GM13976 (cell line): ENCODE results near the gene SETX.

Experiments
- DNase-seq: peaks from one replicate; pipeline ENCODE4 v3.0.0; 2012; ENCODE audit warnings: low spot score
- CTCF ChIP-seq: IDR thresholded peaks from 2 replicates; pipeline ENCODE4 v1.5.1; 2012; ENCODE audit warnings: borderline replicate concordance, mild to moderate bottlenecking; ENCODE audit not compliant: insufficient read depth; ENCODE audit errors: extremely low read depth, missing control alignments, control extremely low read depth
- in situ Hi-C: fragments of 300-500 bp; cut with MboI; formaldehyde crosslinking; loops from one replicate; pipeline ENCODE4 v1.12.0; 2022; ENCODE audit warnings: low sequenced_read_pairs, mixed read lengths, inconsistent platforms; ENCODE audit not compliant: unreplicated experiment

Gene SETX

DNA sequence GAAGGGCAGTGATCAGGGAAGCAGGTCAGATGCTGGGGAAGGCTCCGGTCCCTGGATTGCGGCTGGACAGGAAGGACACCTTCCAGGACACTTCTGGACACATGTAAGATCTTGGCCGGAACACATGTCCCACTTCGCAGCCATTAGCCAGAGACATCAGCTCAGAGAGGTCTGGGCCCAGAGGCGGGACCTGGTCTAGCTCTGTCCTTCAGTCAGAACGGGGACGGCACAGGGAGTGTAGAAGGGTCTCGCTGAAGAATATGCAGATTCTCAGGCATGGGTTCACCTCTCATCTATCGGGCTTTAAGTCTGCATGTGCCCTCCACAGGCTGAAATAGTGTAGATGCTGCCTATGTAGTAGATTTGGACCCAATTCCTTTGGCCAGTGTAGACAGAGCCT lies 119.7 kb downstream of the SETX start:
- DNase-seq, result no peak
- in situ Hi-C loops, result no loop called here
- no peak for TF ChIP-seq CTCF

DNA sequence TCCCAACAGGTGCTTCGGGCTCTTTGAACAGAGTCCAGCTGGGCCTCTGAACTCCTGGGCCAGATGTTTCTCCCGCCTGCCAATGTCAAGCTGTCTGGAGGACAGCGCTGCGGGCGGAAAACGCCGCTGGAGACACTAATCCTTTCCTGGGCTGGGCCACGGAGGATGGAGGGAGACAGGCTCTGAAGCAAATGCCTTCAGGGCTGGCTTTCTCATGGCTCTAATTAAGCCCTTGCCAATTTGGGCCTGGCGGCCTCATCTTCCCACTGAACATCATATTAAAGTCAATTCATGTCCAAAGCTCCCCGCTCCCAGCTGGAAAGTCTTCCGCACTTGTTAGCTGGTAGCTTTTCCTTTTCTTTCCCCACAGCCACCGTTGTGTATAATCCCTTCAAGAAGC lies 120.3 kb downstream of the SETX start:
- TF ChIP-seq CTCF, result no peak
- DNase-seq, result no peak
- in situ Hi-C loops, result no loop called here

GRCh38 chr9:132233138-132233537 lies 121.6 kb downstream of the SETX start:
- no peak for DNase-seq
- in situ Hi-C loops, result no loop called here
- TF ChIP-seq CTCF, result no peak

DNA sequence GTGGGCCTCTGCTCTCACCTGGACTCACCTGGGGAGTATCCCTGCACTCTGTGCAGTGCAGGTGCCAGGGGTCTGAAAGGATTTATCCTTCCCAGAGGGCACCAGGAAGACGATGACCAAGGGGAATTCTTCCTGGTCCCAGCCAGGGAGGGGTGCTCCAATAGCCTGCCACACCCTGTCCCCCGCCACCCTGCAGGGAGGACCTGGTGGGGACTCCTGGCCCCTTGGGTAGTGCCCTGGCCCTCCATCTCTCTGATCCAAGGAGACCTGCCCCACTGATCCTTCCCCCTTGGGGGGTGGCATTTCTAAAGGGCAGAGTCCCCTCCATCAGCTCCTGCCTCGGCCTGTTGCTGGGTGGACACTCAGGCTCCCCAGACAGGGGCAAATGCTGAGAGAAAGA lies 122.3 kb downstream of the SETX start:
- DNase-seq, result no peak
- in situ Hi-C loops, result no loop called here
- no peak for TF ChIP-seq CTCF

DNA sequence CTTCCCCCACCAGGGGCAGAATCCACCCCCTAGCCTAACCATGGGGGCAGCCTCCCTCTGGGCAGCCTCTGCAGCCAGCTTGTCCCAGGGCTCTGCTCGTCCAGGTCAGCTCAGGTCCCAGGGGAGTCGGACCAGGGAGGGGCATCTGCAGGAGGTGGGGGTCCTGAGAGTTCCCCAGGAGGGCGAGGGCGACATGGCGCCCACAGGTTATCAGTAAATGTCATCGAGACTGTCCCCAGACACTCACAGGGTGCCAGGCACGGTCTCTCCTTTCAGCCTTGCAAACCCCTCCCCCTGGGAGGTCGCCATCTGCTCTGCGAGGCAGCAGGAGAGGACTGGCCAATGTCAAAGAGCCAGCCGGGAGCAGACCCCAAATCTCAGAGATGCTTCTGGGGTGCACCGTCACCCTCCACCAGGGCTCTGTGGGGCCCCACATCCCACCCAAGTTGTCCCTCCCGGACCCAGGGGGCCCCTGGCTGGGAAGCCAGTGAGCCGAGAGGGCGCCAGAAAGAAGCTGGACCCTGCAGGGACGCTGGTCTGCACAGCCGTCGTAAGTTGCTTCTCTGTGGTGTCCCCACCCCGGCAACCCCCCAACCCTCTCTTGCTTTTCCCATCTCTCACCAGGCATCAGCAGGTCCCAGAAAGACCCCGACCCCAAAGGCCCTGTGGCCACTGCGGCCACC lies 123.6 kb downstream of the SETX start:
- DNase-seq, result no peak

DNA sequence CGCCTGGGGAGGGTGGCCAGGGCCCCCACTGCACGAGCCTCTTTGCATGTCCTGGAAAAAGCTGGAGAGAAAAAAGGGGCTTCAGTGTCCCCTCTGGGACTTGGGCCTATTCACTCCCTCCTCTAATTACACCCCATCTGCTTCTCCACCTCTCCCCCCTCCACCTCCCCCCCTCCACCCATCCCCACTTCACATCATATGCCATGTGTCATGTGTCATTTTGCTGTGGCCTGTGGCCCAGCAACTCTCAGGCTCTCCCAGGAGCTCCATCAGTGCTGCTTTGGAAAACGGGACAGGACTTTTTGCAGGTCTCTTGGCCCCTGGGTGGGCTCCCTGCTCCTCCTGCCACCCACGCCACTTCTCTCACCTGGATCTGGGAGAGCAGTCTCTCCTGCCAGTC lies 124.2 kb downstream of the SETX start:
- DNase-seq, result no peak
- no peak for TF ChIP-seq CTCF
- in situ Hi-C loops, result no loop called here

More for the DNA sequence above, 123.6 kb downstream of the SETX start:
- in situ Hi-C loops, result no loop called here
- TF ChIP-seq CTCF, result no peak
